GM12891 (cell line): ENCODE measurements around the gene SLC43A1.

Source experiments
- POLR2A ChIP-seq: IDR thresholded peaks from 2 replicates; pipeline ENCODE4 v1.6.1; 2011; ENCODE audit warnings: low read depth, low read length, control low read depth
- POLR2AphosphoS5 ChIP-seq: IDR thresholded peaks from 2 replicates; pipeline ENCODE4 v1.6.1; 2011; ENCODE audit warnings: low read depth, low read length, control low read depth

DNA sequence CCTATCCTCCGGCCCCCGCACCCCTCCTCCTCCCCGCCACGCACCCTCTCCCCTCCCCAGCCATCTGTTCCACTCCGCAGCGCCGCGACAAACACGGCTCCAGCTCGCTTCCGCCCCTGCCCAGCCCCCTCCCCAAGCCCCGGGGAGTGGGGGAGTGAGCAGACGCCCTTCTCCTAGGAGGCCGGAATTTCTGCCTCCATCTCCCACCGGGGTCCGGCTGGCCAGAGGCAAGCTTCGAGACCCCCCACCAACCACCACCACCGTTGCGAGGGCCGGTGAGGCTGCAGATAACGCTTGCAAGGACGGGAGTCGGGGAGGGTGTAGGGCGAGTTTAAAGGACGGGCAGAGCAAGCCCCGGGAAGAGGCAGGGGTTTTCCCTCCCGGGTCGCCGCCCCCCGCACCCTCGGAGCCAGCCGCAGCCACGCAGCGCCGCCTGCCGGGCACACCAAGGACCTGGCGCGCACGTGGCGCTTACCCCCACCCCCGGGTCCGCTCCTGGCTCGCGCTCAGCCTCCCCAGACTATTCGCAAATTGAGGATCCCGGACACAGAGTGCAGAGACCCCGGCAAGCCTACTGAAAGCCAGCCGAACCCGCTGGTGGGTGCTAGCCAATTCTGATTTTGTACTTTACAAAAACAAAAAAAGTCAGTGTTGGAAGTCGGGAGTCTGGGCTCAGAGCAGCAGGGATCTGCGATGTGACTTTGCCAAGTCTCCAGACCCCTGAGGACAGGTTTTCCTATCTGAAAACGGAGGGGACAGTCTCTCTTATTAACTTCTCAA, 32.5 kb downstream of the SLC43A1 start:
- no peak for TF ChIP-seq POLR2A
- TF ChIP-seq POLR2AphosphoS5, result no peak
